LNCAP (cell line): ENCODE measurements around the gene FANCL.

Experiments
- TF ChIP-seq, protein P1 (sequence below): fragments of 450-650 bp; IDR thresholded peaks from 2 replicates; pipeline ENCODE4 v1.5.1; 2017; ENCODE audit warnings: mild to moderate bottlenecking

FANCL gene

DNA sequence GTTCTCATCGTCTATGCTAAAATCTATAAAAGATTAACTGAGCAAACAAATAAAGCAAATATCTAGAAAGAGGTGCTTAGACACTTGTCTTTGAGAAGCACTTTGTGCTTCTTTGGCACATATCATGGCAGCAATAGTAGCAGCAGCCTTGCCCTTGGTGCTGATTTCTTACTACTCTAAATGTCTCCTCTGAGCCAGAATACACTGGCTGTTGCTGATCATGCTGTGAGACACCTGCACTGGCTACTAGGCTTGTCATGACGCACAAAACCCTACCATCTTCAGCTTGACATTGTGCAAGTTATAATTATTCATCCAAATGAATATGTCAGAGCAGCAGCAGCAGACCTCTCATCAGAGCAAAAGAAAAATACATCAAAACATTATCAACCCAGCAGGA, 46.7 kb downstream of the FANCL start:
- TF ChIP-seq, protein P1, sequence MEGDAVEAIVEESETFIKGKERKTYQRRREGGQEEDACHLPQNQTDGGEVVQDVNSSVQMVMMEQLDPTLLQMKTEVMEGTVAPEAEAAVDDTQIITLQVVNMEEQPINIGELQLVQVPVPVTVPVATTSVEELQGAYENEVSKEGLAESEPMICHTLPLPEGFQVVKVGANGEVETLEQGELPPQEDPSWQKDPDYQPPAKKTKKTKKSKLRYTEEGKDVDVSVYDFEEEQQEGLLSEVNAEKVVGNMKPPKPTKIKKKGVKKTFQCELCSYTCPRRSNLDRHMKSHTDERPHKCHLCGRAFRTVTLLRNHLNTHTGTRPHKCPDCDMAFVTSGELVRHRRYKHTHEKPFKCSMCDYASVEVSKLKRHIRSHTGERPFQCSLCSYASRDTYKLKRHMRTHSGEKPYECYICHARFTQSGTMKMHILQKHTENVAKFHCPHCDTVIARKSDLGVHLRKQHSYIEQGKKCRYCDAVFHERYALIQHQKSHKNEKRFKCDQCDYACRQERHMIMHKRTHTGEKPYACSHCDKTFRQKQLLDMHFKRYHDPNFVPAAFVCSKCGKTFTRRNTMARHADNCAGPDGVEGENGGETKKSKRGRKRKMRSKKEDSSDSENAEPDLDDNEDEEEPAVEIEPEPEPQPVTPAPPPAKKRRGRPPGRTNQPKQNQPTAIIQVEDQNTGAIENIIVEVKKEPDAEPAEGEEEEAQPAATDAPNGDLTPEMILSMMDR = no peak

DNA sequence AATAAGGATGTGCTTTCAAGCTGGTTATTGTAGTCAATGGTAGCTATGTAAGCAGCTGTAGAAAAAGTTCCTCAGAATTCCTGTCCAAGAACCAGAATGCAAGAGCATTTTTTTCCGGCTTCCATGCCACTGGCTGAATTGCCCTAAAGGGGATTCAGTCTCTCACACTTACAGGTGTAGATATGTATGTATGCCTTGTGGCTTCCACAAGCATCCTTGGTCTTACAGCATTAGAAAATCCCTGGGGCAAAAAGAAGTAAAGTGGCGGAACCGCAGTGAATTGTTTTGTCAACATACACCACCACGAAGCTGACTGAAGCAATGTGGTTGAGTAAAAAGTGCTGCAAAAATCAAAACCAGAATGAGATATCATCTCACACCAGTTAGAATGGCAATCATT, 54.6 kb downstream of the FANCL start:
- TF ChIP-seq, protein P1 = no peak

DNA sequence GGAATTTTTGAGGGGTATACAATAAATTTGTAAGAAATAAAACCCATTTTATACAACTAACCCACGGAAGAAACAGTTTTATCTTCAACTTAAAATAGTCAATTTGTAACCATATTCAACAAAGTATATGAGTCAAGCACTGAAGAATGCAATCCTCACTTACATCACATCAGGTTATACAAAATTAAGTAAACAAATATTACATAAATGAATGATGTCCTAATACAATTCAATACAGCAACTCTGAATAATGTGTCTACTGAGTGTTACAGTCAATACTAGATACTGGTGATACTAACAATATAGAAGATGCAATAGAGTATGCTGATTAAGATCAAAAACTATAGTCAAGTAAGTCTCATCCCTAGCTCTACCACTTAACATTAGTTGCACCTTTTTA, 58.6 kb downstream of the FANCL start:
- TF ChIP-seq, protein P1 = no peak

DNA sequence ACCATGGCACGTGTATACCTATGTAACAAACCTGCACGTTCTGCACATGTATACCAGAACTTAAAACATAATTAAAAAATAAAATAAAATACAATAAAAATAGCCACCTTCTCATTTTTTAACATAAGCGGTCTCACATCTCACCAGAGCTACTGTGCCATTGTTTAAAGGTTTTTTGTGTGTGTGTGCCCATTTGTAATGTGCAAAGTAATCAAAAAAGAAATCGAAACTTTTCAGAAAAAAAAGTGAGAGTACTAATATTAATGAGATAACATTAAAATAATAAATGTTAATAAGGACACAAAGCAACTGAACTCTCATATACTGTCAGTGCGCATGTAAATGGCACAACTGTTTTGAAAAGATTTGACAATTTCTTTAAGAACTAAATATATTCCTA, 60.5 kb downstream of the FANCL start:
- TF ChIP-seq, protein P1 = no peak

DNA sequence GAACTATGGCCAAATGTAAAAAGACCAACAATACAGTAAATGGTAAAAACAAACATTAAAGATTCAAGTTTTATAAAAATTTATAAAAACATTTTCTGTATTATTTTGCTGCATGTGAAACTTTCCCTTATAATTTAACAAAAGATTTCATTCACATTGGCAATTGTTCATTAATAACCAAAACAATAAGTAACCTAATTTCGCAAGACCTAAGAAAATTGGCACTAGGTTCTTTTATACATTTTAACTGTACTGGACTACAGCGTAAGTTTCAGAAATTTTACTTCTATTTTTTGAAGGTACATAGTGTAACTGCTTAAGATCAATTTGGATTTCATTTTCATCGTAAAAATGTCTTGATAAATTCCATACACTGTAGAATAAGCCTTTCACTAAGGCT, 77.2 kb downstream of the FANCL start:
- TF ChIP-seq, protein P1 = no peak

DNA sequence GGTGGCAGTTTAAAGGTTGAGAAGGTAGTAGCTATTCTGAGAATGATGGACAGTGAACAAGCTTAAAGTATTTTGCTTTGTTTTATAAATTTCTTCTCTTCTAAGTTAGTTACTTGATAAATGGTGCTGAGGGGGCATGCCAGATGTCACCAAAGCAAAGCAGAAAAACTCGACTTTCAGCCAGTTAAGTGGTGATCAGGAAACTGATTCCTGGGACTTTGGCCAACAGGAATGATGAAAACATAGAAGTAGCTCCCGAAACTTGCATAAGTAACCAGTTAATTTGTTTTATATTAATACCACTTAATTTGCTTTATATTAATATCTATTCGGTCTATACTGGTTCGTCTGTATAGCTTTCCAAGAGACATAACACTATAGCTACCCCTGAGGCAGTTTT, 82.6 kb downstream of the FANCL start:
- TF ChIP-seq, protein P1 = no peak

DNA sequence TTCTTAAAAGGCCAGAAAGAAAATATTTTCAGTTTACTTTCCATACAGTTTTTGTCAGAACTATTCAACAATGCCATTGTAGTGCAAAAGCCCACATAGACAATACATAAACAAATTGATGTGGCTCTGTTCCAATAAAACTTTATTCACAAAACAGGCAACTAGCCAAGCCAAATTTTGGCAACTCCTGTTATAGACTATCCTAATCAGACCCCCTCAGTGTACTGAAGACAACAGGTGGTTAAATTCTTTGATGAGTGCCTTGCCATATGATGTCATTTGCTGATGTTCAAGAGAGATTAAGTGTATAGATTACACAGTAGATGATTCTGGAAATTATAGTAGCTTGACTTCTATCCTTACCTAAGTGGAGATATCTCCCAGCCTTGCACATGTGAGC, 83.4 kb downstream of the FANCL start:
- TF ChIP-seq, protein P1 = no peak

DNA sequence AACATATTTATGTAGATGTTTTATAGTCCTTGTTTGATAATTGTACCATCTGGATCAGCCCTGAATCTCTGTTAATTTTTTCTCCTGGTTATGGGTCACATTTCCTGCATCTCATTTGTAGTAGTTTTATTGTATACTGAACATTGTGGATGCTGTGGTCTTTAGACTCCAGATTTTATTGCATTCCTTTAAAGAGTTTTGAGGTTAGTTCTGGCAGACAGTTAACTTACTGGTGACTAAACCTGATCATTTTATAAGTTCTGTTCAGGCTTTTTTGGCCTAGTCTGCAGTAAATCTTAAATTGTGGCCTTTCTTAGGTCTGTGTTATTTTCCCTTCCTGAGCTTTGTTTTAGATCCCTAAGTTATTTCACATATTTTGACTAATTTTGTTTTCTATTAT, 84.3 kb downstream of the FANCL start:
- TF ChIP-seq, protein P1 = no peak
